Erythroblast (primary cell): Measurements from ENCODE around the gene PIM3.
A peak's percentile ranks its signal among the peaks of the same experiment; 100 is the strongest.
"Not testable (repeated sequence)": the region's sequence is repeated elsewhere in the genome, so short reads cannot be mapped to it uniquely, and the experiment has no call there.

Source experiments
- DNase-seq, 2 experiments: peaks; one replicate each; lab custom pipeline; 2025; lab: John Stamatoyannopoulos, UW
- GATA1 ChIP-seq: IDR thresholded peaks from 2 replicates; pipeline ENCODE4 v1.6.1; 2011; ENCODE audit warnings: low read depth, mild to moderate bottlenecking, control low read depth, low read length, moderate library complexity
- POLR2A ChIP-seq: IDR thresholded peaks from 2 replicates; pipeline ENCODE4 v1.6.1; 2011; ENCODE audit warnings: mild to moderate bottlenecking, low read length

PIM3 gene

GRCh38 chr22:49975543-49976389, 15.2 kb downstream of the PIM3 start:
- DNase-seq = peak; percentile 55 to 74
- TF ChIP-seq GATA1 = no peak
- no peak for TF ChIP-seq POLR2A

- peak in 1 of 2 experiments; percentile 24 for DNase-seq
- no peak for TF ChIP-seq POLR2A
- no peak for TF ChIP-seq GATA1
These were observed 16.0 kb downstream of the PIM3 start for GRCh38 chr22:49976439-49977175.

- DNase-seq = no peak
- TF ChIP-seq POLR2A (no peak), GATA1 (no peak)
These were observed 17.0 kb downstream of the PIM3 start for GRCh38 chr22:49977578-49977977.

GRCh38 chr22:49979587-49980264, 19.2 kb downstream of the PIM3 start:
- peak; percentile 58 to 68 for DNase-seq
- no peak for TF ChIP-seq POLR2A
- no peak for TF ChIP-seq GATA1

- not testable (repeated sequence) for DNase-seq
These were observed 21.2 kb downstream of the PIM3 start for GRCh38 chr22:49981799-49982198.

- DNase-seq = peak in 1 of 2 experiments; percentile 44
- no peak for TF ChIP-seq POLR2A
- TF ChIP-seq GATA1 = no peak
These were observed 22.8 kb downstream of the PIM3 start for GRCh38 chr22:49983148-49984042.

GRCh38 chr22:49986325-49986724, 25.8 kb downstream of the PIM3 start:
- no peak for TF ChIP-seq POLR2A
- TF ChIP-seq GATA1 = no peak
- DNase-seq = no peak

- not testable (repeated sequence) for DNase-seq
These were observed 29.3 kb downstream of the PIM3 start for GRCh38 chr22:49989826-49990225.

GRCh38 chr22:49991167-49991566, 30.6 kb downstream of the PIM3 start:
- TF ChIP-seq GATA1 = no peak
- no peak for TF ChIP-seq POLR2A
- no peak for DNase-seq

- no peak for DNase-seq
- TF ChIP-seq GATA1 (no peak), POLR2A (no peak)
These were observed 31.4 kb downstream of the PIM3 start for GRCh38 chr22:49991907-49992533.

GRCh38 chr22:49992921-49993648, 32.5 kb downstream of the PIM3 start:
- TF ChIP-seq POLR2A (no peak), GATA1 (no peak)

More at GRCh38 chr22:49992921-49993648, 32.5 kb downstream of the PIM3 start:
- peak; percentile 67 to 78 for DNase-seq
